Measurements from ENCODE around the gene HAO1.

DNA sequence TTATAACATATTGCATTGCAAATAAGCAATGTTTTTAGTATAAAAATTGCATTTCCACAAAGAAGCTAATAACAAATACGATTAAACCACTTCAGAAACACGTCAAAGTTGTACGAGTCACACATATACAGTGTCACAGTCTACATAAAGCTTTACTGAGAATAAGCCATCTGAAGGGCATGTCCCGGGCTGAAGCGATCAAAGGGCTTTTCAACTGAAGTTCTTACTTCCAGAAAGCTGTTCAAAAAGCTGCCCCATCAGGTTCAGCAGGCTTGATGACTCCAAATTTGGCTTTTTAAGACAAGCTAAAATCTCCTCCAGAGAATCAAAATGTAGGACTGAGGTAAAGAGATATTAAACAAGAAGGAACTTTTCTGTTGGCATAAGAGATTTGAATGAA, 37.5 kb upstream of the HAO1 start:
- TF ChIP-seq, protein P1, sequence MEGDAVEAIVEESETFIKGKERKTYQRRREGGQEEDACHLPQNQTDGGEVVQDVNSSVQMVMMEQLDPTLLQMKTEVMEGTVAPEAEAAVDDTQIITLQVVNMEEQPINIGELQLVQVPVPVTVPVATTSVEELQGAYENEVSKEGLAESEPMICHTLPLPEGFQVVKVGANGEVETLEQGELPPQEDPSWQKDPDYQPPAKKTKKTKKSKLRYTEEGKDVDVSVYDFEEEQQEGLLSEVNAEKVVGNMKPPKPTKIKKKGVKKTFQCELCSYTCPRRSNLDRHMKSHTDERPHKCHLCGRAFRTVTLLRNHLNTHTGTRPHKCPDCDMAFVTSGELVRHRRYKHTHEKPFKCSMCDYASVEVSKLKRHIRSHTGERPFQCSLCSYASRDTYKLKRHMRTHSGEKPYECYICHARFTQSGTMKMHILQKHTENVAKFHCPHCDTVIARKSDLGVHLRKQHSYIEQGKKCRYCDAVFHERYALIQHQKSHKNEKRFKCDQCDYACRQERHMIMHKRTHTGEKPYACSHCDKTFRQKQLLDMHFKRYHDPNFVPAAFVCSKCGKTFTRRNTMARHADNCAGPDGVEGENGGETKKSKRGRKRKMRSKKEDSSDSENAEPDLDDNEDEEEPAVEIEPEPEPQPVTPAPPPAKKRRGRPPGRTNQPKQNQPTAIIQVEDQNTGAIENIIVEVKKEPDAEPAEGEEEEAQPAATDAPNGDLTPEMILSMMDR (IDR thresholded peaks at IDR 0.05), result no peak
- TF ChIP-seq POLR2A (IDR thresholded peaks at IDR 0.05), result no peak

All from ovary (tissue), 3 donors.